OCI-LY3 (cell line): ENCODE measurements around the gene HACL1.

Experiments
- EZH2phosphoT487 ChIP-seq: fragments of 200-600 bp; shearing (Covaris generic); IDR thresholded peaks from 2 replicates; pipeline ENCODE4 v1.6.1; 2018; ENCODE audit warnings: antibody characterized with exemption, mixed run types, low read depth
- TF ChIP-seq, protein P1 (sequence below): fragments of 200-600, 300-600 bp; sonication (generic); IDR thresholded peaks from 2 replicates; pipeline ENCODE4 v1.5.1; 2014; ENCODE audit warnings: antibody characterized with exemption, low read length, low read depth

DNA sequence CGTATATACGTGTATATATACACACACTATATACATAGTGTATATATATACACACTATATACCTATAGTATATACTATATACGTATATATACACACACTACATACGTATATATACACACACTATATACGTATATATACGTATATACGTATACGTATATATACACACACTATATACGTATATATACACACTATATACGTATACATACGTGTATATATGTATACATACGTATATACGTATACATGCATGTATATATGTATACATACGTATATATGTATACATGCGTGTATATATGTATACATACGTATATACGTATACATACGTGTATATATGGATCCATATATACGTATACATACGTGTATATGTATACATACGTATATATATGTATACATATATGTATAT lies 9.4 kb downstream of the HACL1 start:
- TF ChIP-seq, protein P1, sequence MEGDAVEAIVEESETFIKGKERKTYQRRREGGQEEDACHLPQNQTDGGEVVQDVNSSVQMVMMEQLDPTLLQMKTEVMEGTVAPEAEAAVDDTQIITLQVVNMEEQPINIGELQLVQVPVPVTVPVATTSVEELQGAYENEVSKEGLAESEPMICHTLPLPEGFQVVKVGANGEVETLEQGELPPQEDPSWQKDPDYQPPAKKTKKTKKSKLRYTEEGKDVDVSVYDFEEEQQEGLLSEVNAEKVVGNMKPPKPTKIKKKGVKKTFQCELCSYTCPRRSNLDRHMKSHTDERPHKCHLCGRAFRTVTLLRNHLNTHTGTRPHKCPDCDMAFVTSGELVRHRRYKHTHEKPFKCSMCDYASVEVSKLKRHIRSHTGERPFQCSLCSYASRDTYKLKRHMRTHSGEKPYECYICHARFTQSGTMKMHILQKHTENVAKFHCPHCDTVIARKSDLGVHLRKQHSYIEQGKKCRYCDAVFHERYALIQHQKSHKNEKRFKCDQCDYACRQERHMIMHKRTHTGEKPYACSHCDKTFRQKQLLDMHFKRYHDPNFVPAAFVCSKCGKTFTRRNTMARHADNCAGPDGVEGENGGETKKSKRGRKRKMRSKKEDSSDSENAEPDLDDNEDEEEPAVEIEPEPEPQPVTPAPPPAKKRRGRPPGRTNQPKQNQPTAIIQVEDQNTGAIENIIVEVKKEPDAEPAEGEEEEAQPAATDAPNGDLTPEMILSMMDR = no peak
- no peak for TF ChIP-seq EZH2phosphoT487
